H1 (cell line): Measurements from ENCODE around the gene GBGT1. TPM values are rescaled to one million over a fixed set of nuclear protein-coding genes. Genes with fewer than 3 reads are reported as not detected.

Experiments
- CTCF ChIA-PET: fragments of 300-600 bp; sonication (Branson Sonifier 250); formaldehyde crosslinking; loops from one replicate; lab custom pipeline; 2021; ENCODE audit not compliant: partially characterized antibody; lab: Charles Lee
- POLR2A ChIA-PET: fragments of 300-600 bp; sonication (Branson Sonifier 250); formaldehyde crosslinking; loops from one replicate; lab custom pipeline; 2021; ENCODE audit warnings: inconsistent platforms; ENCODE audit not compliant: partially characterized antibody; lab: Charles Lee
- DNase-seq, 2 experiments: peaks; one replicate each; pipeline versions ENCODE4 v3.0.0 to v3.0.0-alpha.2; 2010 to 2022; ENCODE audit warnings: low spot score in 2 of 2, low read depth in 1 of 2, mixed read lengths in 1 of 2
- FAIRE-seq: peaks from 2 replicates; lab custom pipeline; 2011; peaks lifted over from hg19 to GRCh38; lab: Jason Lieb, UNC
- H2AFZ ChIP-seq: 2 replicates; pipeline ENCODE4 v1.8.1; 2012; ENCODE audit warnings: low read length, inconsistent platforms
- H2AK5ac ChIP-seq: 2 replicates; pipeline ENCODE4 v1.6.1; 2013; ENCODE audit warnings: low read depth, low read length
- H2BK120ac ChIP-seq: replicated peaks from 2 replicates; pipeline ENCODE3; 2013; ENCODE audit warnings: low read depth, low read length, inconsistent platforms
- H2BK12ac ChIP-seq: 2 replicates; pipeline ENCODE4 v1.6.1; 2013; ENCODE audit warnings: low read depth, low read length
- H2BK15ac ChIP-seq: 2 replicates; pipeline ENCODE4 v1.6.1; 2013; ENCODE audit warnings: low read length
- H2BK20ac ChIP-seq: 2 replicates; pipeline ENCODE4 v1.6.1; 2013; ENCODE audit warnings: low read length
- H2BK5ac ChIP-seq: 2 replicates; pipeline ENCODE4 v1.6.1; 2013; ENCODE audit warnings: low read depth, low read length
- H3K14ac ChIP-seq: 2 replicates; pipeline ENCODE4 v1.6.1; 2013; ENCODE audit warnings: inconsistent platforms; ENCODE audit not compliant: insufficient read length
- H3K18ac ChIP-seq: 2 replicates; pipeline ENCODE4 v1.6.1; 2013; ENCODE audit warnings: low read length; ENCODE audit errors: extremely low read depth
- H3K23ac ChIP-seq: 2 replicates; pipeline ENCODE4 v1.6.1; 2013; ENCODE audit warnings: inconsistent platforms; ENCODE audit not compliant: insufficient read length
- H3K23me2 ChIP-seq: 2 replicates; pipeline ENCODE4 v1.6.1; 2013; ENCODE audit warnings: low read depth, low read length
- H3K27ac ChIP-seq: 2 replicates; pipeline ENCODE4 v1.6.1; 2011; ENCODE audit warnings: low read depth, low read length, inconsistent platforms
- H3K27me3 ChIP-seq, 4 experiments: replicated peaks in 1 of 4; 1 replicate in 1 of 4; 2 replicates in 3 of 4; pipeline versions ENCODE4 v1.6.1 to v1.8.1; 2011 to 2013; ENCODE audit warnings: low read length in 3 of 4, mild to moderate bottlenecking in 3 of 4, inconsistent platforms in 2 of 4, mixed read lengths in 2 of 4, moderate library complexity in 1 of 4; ENCODE audit not compliant: control insufficient read depth in 3 of 4, insufficient read depth in 3 of 4; ENCODE audit errors: extremely low read depth in 1 of 4
- H3K36me3 ChIP-seq, 4 experiments: 2 replicates each; pipeline versions ENCODE4 v1.6.1 to v1.8.1; 2011 to 2013; ENCODE audit warnings: mild to moderate bottlenecking in 4 of 4, low read length in 3 of 4, moderate library complexity in 2 of 4, control low read depth in 1 of 4, inconsistent platforms in 1 of 4; ENCODE audit not compliant: insufficient read depth in 4 of 4, control insufficient read depth in 2 of 4
- H3K4ac ChIP-seq: replicated peaks from 2 replicates; pipeline ENCODE3; 2013; ENCODE audit warnings: low read length, low read depth, mixed read lengths, inconsistent platforms; ENCODE audit not compliant: insufficient read length
- H3K4me1 ChIP-seq, 4 experiments: replicated peaks in 1 of 4; 1 replicate in 1 of 4; 2 replicates in 3 of 4; pipeline versions ENCODE4 v1.6.1 to v1.8.1; 2011 to 2013; ENCODE audit warnings: low read length in 3 of 4, inconsistent platforms in 2 of 4, mixed read lengths in 1 of 4; ENCODE audit not compliant: insufficient read depth in 4 of 4, control insufficient read depth in 3 of 4
- H3K4me2 ChIP-seq, 2 experiments: 2 replicates each; pipeline versions ENCODE4 v1.6.1 to v1.8.1; 2011 to 2013; ENCODE audit warnings: low read depth in 2 of 2, low read length in 2 of 2, control low read depth in 1 of 2, inconsistent platforms in 1 of 2, mild to moderate bottlenecking in 1 of 2; ENCODE audit not compliant: insufficient read depth in 1 of 2
- H3K4me3 ChIP-seq, 4 experiments: fragments of 200-600, 300-600 bp in 1 of 4; sonication (generic), shearing (Covaris generic), sonication (Bioruptor Twin) in 1 of 4; 2 replicates each; pipeline versions ENCODE4 v1.5.1 to v1.8.1; 2011 to 2016; ENCODE audit warnings: low read length in 4 of 4, low read depth in 3 of 4, control low read depth in 2 of 4, inconsistent platforms in 2 of 4, mild to moderate bottlenecking in 2 of 4, mixed read lengths in 1 of 4, moderate library complexity in 1 of 4; ENCODE audit not compliant: insufficient read depth in 2 of 4; ENCODE audit errors: extremely low read depth in 1 of 4
- H3K56ac ChIP-seq: replicated peaks from 2 replicates; pipeline ENCODE3; 2013; ENCODE audit warnings: low read depth, mild to moderate bottlenecking, mixed read lengths, low read length, inconsistent platforms; ENCODE audit not compliant: insufficient read length
- H3K79me1 ChIP-seq: 2 replicates; pipeline ENCODE4 v1.6.1; 2013; ENCODE audit warnings: low read depth, low read length, control low read depth
- H3K79me2 ChIP-seq, 2 experiments: 2 replicates each; pipeline versions ENCODE4 v1.6.1 to v1.8.1; 2012 to 2013; ENCODE audit warnings: low read length in 2 of 2, mild to moderate bottlenecking in 2 of 2, inconsistent platforms in 1 of 2; ENCODE audit not compliant: insufficient read depth in 2 of 2, control insufficient read depth in 1 of 2
- H3K9ac ChIP-seq, 4 experiments: replicated peaks in 1 of 4; 1 replicate in 1 of 4; 2 replicates in 3 of 4; pipeline versions ENCODE4 v1.6.1 to v1.8.1; 2011 to 2013; ENCODE audit warnings: low read depth in 3 of 4, low read length in 3 of 4, control low read depth in 2 of 4, mild to moderate bottlenecking in 2 of 4, moderate library complexity in 2 of 4, inconsistent platforms in 1 of 4; ENCODE audit errors: extremely low read depth in 1 of 4
- H3K9me3 ChIP-seq, 2 experiments: 2 replicates each; pipeline versions ENCODE4 v1.6.1 to v1.8.1; 2012 to 2013; ENCODE audit warnings: mild to moderate bottlenecking in 2 of 2, moderate library complexity in 2 of 2, control low read depth in 1 of 2, inconsistent platforms in 1 of 2, low read depth in 1 of 2, low read length in 1 of 2, mixed read lengths in 1 of 2; ENCODE audit not compliant: insufficient read depth in 2 of 2
- H4K20me1 ChIP-seq, 2 experiments: replicated peaks in 1 of 2; 2 replicates each; pipeline versions ENCODE3 to v1.8.1; 2011 to 2013; ENCODE audit warnings: inconsistent platforms in 2 of 2, low read length in 2 of 2, mild to moderate bottlenecking in 1 of 2; ENCODE audit not compliant: insufficient read depth in 2 of 2, control insufficient read depth in 1 of 2
- H4K5ac ChIP-seq: 2 replicates; pipeline ENCODE4 v1.6.1; 2013; ENCODE audit warnings: low read length, low read depth, mixed read lengths, inconsistent platforms; ENCODE audit not compliant: insufficient read length
- H4K8ac ChIP-seq: 2 replicates; pipeline ENCODE4 v1.8.0; 2013; ENCODE audit warnings: mild to moderate bottlenecking, moderate library complexity, low read length, inconsistent platforms; ENCODE audit not compliant: insufficient read depth; ENCODE audit errors: extremely low read depth
- H4K91ac ChIP-seq: replicated peaks from 2 replicates; pipeline ENCODE3; 2013; ENCODE audit warnings: low read length, mixed read lengths, inconsistent platforms; ENCODE audit not compliant: insufficient read length
- ASH2L ChIP-seq: fragments of 200-600, 300-600 bp; sonication (generic); IDR thresholded peaks from one replicate; pipeline ENCODE4 v1.7.1; 2017; ENCODE audit warnings: low read length
- GTF2F1 ChIP-seq: IDR thresholded peaks from 2 replicates; pipeline ENCODE4 v1.6.1; 2012; ENCODE audit warnings: low read depth, low read length, improper control_type of control experiment, borderline replicate concordance
- JUND ChIP-seq: IDR thresholded peaks from 2 replicates; pipeline ENCODE4 v1.6.1; 2011; ENCODE audit warnings: mild to moderate bottlenecking, improper control_type of control experiment, low read length
- NANOG ChIP-seq: IDR thresholded peaks from 2 replicates; pipeline ENCODE4 v1.6.1; 2011; ENCODE audit warnings: low read length, low read depth, mild to moderate bottlenecking, inconsistent platforms; ENCODE audit not compliant: insufficient read depth, poor library complexity, severe bottlenecking
- PHF8 ChIP-seq: fragments of 200-600 bp; sonication (generic); conservative IDR thresholded peaks from 2 replicates; pipeline ENCODE4 v1.7.1; 2012; ENCODE audit warnings: low read depth, mild to moderate bottlenecking, inconsistent platforms, low read length, moderate library complexity
- SAP30 ChIP-seq: fragments of 300-600 bp; sonication (generic); IDR thresholded peaks from 2 replicates; pipeline ENCODE4 v1.7.1; 2012; ENCODE audit warnings: low read length, moderate library complexity, mild to moderate bottlenecking, inconsistent platforms; ENCODE audit not compliant: insufficient read depth, insufficient replicate concordance
- SIRT6 ChIP-seq: IDR thresholded peaks from one replicate; pipeline ENCODE4 v1.7.1; 2012; ENCODE audit warnings: low read length, inconsistent platforms
- SUZ12 ChIP-seq: fragments of 200-600 bp; sonication (generic); IDR thresholded peaks from 2 replicates; pipeline ENCODE4 v1.6.1; 2012; ENCODE audit warnings: mild to moderate bottlenecking, inconsistent platforms, low read length, moderate library complexity, mixed read lengths
- WGBS, 2 experiments: shearing (Covaris generic) in 1 of 2; methylation state at CpG; one replicate each; pipeline versions ENCODE4 v1.1.6 to v1.1.7; 2013 to 2015; ENCODE audit warnings: low lambda C conversion rate in 2 of 2, mixed read lengths in 2 of 2, inconsistent platforms in 1 of 2, low coverage in 1 of 2, missing lambda C conversion rate in 1 of 2; ENCODE audit not compliant: insufficient replicate concordance in 2 of 2, insufficient coverage in 1 of 2, insufficient read length in 1 of 2; ENCODE audit errors: extremely low coverage in 1 of 2, missing lambda C conversion rate in 1 of 2; 5-methylcytosine and 5-hydroxymethylcytosine counted together
- polyA plus RNA-seq, 7 experiments: library from polyadenylated mRNA; depleted of rRNA in 3 of 7; stranded (reverse) in 5 of 7; unstranded in 2 of 7; fragments of >200 nt in 5 of 7; fragments of 200-250 nt in 2 of 7; gene quantifications; 1 replicate in 5 of 7; 2 replicates in 1 of 7; 4 replicates in 1 of 7; pipeline versions ENCODE4 v1.2.1 to v1.2.3, GENCODE V29; 2011 to 2013; ENCODE audit warnings: missing spikeins in 2 of 7, mixed read lengths in 2 of 7
- total RNA-seq: library from RNA; stranded (reverse); fragmentation: NEBNext Ultra II Directional; extraction: Animal tissue kit (Norgen Biotek cat#: 25700); gene quantifications from 2 replicates; pipeline ENCODE4 v1.2.1, GENCODE V29; 2021
- TF ChIP-seq, protein P1 (sequence below): IDR thresholded peaks from 2 replicates; pipeline ENCODE4 v1.6.1; 2012; ENCODE audit warnings: inconsistent platforms

The GBGT1 gene
- total and polyA plus RNA-seq, 2 of the 8 experiments (the other 6 are each of a cell fraction or from before 2014, with no cell fraction given): 7.1 to 9.7 TPM

DNA sequence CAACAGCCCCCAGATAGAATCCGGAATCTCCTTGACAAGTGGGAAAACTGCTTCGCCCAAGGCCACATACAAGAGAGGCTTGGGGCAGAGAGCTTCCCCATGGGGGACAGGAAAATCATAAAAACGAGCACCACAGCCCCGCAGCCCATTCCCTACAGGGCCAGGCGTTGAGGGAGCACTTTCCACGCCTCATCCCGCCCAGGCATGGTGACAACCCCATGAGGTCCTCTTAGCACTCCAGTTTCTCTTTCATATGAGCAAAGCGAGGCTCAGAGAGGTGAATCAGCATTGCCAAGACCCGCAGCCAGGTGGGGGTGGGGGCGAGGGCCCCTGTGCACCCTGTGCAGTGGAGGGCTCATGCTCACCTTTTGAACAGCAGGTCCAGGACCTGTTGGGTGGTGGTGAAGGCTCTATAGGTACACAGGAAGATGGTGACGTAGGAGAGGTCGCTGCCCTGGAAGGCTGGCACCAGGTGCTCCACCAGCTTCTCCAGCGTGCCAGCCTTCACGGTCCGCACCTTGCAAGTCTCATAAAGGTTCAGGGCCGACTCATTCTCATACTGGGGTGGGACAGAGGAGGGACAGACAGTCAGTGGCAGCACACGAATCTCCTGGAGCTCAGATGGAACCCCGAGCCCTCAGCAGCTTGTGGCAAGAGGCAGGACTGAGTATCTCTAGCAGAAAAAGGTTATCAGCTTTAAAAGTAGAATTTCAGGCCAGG, 53.6 kb downstream of the GBGT1 start:
- FAIRE-seq: no peak
- POLR2A ChIA-PET: interaction anchor here (1.2 kb wide), 1 partner anchor 238 kb away, joined by 3 read pairs; the partner anchor contains the start of genes MED22 and RPL7A
- TF ChIP-seq NANOG (no peak), GTF2F1 (no peak), SAP30 (no peak), PHF8 (no peak), SIRT6 (no peak), SUZ12 (no peak), JUND (no peak), ASH2L (no peak)
- TF ChIP-seq, protein P1, sequence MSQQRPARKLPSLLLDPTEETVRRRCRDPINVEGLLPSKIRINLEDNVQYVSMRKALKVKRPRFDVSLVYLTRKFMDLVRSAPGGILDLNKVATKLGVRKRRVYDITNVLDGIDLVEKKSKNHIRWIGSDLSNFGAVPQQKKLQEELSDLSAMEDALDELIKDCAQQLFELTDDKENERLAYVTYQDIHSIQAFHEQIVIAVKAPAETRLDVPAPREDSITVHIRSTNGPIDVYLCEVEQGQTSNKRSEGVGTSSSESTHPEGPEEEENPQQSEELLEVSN: no peak
- TF ChIP-seq, all 59 proteins: peak for 0

More for the DNA sequence above, 53.6 kb downstream of the GBGT1 start:
- no peak for DNase-seq
- no peak overlapping the region for H4K91ac ChIP-seq
- no peak overlapping the region for H2BK12ac ChIP-seq
- H3K27ac ChIP-seq: no peak overlapping the region
- no peak overlapping the region for H3K4me2 ChIP-seq
- no peak overlapping the region for H3K4me3 ChIP-seq
- H2BK15ac ChIP-seq: no peak overlapping the region
- H3K9ac ChIP-seq: 0 out of 7 replicates have a peak overlapping the region, but pooled peaks of 1 of the 4 experiments have one; percentile 13
- no peak overlapping the region for H4K8ac ChIP-seq
- H3K4me1 ChIP-seq: peaks cover 0 to 10% (median 3%) of the 10 kb centered on the region in 4 experiments; a peak in 3 of 7 replicates
- H3K79me1 ChIP-seq: no peaks in the 10 kb centered on the region
- no peak overlapping the region for H3K4ac ChIP-seq
- no peak overlapping the region for H2BK20ac ChIP-seq
- no peak overlapping the region for H2BK120ac ChIP-seq
- H2AK5ac ChIP-seq: no peak overlapping the region
- H3K36me3 ChIP-seq: peaks cover 2 to 7% (median 5%) of the 10 kb centered on the region in 4 experiments; a peak in 5 of 8 replicates
- H3K23me2 ChIP-seq: no peaks in the 10 kb centered on the region
- no peak overlapping the region for H2AFZ ChIP-seq
- H3K14ac ChIP-seq: no peak overlapping the region
- H4K5ac ChIP-seq: no peak overlapping the region
- H3K23ac ChIP-seq: no peak overlapping the region
- H3K79me2 ChIP-seq: no peaks in the 10 kb centered on the region
- H3K9me3 ChIP-seq: no peaks in the 10 kb centered on the region
- no peaks in the 10 kb centered on the region; a peak in 3 of 7 replicates for H3K27me3 ChIP-seq
- 83% methylated on average over 18 of the region's 18 CpGs; no CpG with 5 or more reads in 1 of the 2 experiments for WGBS, 2 experiments
- CTCF ChIA-PET: interaction anchor here (0.6 to 19.3 kb wide), 10 partner anchors 8 to 137 kb away, joined by 3 to 337 read pairs (median 4); no protein-coding TSS in a partner anchor
- no peak overlapping the region for H3K56ac ChIP-seq
- H2BK5ac ChIP-seq: no peak overlapping the region
- peaks cover 5 to 24% of the 10 kb centered on the region in 2 experiments for H4K20me1 ChIP-seq
- H3K18ac ChIP-seq: no peak overlapping the region
